ENCODE measurements around the gene LIX1L.

DNA sequence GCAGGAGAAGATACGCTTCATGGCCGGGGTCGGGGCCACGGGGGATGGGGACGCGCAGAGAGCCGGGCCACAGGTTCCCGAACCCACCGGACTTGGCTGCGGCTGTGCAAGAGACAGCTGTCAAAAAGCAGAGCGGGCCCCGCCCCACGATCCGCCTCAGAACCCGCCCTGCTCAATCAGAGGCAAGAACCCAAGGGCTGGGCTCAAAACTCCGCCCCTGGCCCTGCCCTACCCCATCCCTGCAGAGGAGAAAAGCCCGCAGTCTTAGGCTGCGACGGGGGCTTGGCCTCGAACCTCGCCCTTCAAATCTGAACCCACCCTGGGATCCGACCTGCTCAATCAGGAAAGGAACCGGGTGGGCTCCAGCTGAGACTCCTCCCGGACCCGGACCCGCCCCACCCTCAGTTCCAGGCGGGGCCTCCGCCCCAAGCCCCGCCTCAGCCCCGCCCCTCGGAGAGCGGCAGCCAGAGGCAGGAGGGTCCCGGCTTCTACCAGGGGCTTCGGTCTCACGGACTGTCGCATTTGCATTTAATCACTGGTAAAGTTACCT, 72.0 kb downstream of the LIX1L start, which contains the start of gene ANKRD35:
- TF ChIP-seq POLR2AphosphoS5 (IDR thresholded peaks at IDR 0.05; ENCODE audit: low read depth, low read length) (no peak), TAF1 (IDR thresholded peaks at IDR 0.05; ENCODE audit: borderline replicate concordance, insufficient read depth, low read length) (no peak), SIN3A (IDR thresholded peaks at IDR 0.05; ENCODE audit: borderline replicate concordance, insufficient read depth, low read length) (no peak)
- TF ChIP-seq, protein P1, sequence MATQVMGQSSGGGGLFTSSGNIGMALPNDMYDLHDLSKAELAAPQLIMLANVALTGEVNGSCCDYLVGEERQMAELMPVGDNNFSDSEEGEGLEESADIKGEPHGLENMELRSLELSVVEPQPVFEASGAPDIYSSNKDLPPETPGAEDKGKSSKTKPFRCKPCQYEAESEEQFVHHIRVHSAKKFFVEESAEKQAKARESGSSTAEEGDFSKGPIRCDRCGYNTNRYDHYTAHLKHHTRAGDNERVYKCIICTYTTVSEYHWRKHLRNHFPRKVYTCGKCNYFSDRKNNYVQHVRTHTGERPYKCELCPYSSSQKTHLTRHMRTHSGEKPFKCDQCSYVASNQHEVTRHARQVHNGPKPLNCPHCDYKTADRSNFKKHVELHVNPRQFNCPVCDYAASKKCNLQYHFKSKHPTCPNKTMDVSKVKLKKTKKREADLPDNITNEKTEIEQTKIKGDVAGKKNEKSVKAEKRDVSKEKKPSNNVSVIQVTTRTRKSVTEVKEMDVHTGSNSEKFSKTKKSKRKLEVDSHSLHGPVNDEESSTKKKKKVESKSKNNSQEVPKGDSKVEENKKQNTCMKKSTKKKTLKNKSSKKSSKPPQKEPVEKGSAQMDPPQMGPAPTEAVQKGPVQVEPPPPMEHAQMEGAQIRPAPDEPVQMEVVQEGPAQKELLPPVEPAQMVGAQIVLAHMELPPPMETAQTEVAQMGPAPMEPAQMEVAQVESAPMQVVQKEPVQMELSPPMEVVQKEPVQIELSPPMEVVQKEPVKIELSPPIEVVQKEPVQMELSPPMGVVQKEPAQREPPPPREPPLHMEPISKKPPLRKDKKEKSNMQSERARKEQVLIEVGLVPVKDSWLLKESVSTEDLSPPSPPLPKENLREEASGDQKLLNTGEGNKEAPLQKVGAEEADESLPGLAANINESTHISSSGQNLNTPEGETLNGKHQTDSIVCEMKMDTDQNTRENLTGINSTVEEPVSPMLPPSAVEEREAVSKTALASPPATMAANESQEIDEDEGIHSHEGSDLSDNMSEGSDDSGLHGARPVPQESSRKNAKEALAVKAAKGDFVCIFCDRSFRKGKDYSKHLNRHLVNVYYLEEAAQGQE (IDR thresholded peaks at IDR 0.05; ENCODE audit: insufficient read depth in 1 of 2, low read depth in 2 of 2, low read length in 2 of 2), result no peak

Measured in PFSK-1 (cell line).